Cortex of kidney (tissue), 1 donor: Measurements from ENCODE around the gene OR4N5.
"Not testable (repeated sequence)": the region's sequence is repeated elsewhere in the genome, so short reads cannot be mapped to it uniquely, and the experiment has no call there.

ENCODE experiments used
- DNase-seq: peaks from one replicate; lab custom pipeline; 2025; lab: John Stamatoyannopoulos, UW

The OR4N5 gene, protein sequence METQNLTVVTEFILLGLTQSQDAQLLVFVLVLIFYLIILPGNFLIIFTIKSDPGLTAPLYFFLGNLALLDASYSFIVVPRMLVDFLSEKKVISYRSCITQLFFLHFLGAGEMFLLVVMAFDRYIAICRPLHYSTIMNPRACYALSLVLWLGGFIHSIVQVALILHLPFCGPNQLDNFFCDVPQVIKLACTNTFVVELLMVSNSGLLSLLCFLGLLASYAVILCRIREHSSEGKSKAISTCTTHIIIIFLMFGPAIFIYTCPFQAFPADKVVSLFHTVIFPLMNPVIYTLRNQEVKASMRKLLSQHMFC

DNA sequence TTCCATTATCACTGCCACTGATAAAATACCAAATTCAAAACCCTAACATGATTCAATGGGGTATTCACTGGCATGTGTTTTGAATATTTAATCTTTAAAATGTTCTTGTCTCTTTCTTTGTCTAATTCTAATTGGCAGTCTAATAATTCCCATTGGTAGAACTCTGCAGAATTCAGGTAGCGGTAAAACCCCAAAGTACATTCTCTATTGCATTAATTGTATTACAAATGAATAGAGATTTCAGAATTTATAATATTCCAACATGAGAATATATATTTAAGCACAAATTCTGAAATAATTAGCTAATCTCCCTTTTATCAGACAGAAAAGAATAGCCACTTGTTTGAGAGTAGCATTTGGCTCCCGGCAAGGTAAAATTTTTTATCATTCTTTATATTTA lies at the start of gene OR4N5:
OR4N5 (plus strand) TSS at position 301 of the 400 bp plus-strand sequence. CDS start 4,916 bp downstream, outside the sequence.
- no peak for DNase-seq

DNA sequence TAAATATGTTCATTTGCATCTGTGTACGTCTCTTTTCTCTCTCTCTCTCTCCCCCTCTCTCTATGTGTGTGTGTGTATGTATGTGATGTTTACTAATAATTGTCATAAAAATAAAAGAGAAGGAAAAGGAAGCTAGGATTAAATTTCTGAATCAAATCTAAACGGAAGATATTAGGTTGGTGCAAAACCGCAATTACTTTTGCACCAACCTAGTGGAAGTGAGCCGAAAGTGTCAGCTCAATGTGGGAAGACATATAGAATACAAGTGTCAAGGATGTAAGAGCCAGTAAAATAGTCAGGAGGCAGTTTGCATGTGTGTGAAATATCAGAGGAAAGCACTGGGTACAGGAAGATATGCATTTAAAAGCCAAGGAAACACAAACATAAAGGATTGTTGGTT lies 46.6 kb upstream of the OR4N5 start:
- DNase-seq: no peak

DNA sequence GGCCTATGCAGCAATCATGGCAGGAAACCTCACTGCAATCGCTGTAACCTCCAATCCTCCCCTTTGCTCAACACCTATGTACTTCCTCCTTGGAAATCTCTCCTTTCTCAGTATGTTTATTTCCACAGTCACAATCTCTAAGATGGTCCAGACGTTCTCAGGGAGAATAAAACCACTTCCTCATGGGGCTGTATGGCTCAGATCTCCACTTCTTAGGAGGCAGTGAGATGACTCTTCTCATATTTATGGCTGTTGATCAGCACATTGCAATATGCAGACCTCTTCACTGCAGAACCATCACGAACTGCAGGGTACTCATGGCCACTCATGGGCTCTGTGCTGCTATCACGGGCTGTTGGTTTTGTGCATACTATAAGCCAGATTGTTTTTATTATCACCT lies 45.2 kb upstream of the OR4N5 start:
- DNase-seq: no peak

DNA sequence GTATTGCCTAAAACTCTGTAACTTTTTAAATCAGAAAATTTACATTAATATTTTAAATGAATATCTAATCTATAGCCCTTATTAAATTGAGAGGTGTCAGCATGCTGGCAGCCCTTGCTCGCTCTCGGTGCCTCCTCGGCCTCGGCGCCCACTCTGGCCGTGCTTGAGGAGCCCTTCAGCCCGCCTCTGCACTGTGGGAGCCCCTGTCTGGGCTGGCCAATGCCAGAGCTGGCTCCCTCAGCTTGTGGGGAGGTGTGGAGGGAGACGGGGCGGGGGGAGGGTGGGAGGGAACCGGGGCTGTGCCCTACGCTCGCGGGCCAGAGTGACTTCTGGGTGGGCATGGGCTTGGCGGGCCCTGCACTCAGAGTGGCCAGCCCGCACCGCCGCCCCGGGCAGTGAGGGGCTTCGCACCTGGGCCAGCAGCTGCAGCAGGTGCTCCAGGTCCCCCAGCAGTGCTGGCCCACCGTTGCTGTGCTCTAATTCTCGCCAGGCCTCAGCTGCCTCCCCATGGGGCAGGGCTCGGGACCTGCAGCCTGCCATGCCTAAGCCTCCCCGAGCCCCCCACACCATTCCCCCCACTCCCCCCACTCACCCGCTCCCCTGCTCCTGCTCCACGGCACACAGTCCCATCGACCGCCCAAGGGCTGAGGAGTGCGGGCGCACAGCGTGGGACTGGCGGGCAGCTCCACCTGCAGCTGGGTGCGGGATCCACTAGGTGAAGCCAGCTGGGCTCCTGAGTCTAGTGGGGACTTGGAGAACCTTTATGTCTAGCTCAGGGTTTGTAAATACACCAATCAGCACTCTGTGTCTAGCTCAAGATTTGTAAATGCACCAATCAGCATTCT lies 39.5 kb upstream of the OR4N5 start:
- DNase-seq: not testable (repeated sequence)

DNA sequence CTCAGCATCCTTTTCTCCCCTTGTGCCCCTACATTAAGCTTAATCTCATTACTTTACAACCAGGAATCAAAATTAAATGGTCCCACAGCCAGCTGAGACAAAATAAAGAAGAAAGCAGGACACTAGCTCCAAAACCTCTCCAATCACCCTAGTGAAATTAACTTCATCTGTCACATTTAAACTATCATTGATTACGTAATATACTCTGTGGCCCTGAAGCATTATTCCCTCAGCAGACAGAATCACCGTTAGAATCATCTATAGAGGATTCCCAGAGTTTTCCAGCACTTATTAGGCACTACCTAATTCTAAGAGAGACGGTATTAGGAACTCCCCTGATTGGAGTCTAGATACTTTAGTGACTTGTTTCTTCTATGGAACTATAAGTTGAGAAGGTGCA lies 28.2 kb upstream of the OR4N5 start, which contains the start of gene OR4K17:
OR4K17 (plus strand) TSS at position 302 of the 400 bp plus-strand sequence. CDS start 6,761 bp downstream, outside the sequence.
- no peak for DNase-seq

DNA sequence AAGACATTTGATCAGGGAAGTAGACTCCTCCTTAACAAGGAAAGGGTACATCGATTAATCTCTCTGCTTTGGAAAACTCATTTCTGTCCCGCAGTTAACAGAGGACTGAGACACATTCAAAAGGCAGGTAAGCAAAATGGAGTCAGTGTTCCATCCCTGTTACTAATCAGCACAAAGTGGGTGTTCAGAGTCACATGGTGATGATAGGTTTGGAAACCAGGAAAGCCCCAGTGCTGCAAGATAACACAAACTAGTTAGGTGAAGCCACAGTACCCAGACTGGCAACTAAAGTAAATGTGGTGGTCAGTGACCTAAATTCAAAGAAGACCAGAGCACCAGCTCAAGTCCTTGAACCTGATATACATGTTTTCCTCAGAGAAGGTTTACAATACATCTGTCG lies 26.3 kb upstream of the OR4N5 start:
- DNase-seq: no peak

DNA sequence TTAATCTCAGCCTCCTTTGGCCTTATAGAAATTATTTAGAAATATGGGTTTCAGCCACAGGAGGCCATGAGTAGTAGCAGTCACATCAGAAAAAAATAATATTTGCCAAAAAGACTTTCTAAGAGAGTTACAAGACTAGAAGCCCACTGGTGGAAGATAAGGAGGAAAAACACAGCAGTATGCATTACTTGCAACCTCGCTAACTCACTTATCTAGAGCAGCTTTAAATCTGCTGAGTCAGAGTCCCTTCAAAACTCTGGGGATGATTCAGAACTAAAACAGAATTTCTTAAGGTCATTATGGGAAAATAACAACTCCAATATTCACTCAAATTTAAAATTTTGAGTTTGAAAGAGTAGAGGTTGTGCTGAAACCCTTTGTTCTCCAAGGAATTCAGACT lies 21.9 kb upstream of the OR4N5 start:
- no peak for DNase-seq

DNA sequence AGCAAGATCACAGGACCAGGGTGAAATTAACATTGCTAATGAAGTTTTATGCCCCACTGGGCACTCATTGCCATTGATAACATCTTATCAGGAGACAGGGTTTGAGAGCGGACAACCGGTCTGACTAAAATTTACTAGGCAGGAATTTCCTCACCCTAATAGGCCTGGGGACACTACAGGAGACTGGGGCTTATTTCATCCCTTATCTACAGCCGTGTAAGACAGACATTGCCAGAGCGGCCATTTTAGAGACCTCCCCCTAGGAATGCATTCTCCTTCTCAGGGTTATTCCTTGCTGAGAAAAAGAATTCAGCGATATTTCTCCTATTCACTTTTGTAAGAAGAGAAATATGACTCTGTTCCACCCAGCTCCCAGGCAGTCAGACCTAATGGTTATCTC lies 19.8 kb upstream of the OR4N5 start:
- DNase-seq: no peak

DNA sequence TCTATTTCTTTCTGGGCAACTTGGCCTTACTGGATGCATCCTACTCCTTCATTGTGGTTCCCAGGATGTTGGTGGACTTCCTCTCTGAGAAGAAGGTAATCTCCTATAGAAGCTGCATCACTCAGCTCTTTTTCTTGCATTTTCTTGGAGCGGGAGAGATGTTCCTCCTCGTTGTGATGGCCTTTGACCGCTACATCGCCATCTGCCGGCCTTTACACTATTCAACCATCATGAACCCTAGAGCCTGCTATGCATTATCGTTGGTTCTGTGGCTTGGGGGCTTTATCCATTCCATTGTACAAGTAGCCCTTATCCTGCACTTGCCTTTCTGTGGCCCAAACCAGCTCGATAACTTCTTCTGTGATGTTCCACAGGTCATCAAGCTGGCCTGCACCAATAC lies 5.3 kb downstream of the OR4N5 start:
- no peak for DNase-seq

DNA sequence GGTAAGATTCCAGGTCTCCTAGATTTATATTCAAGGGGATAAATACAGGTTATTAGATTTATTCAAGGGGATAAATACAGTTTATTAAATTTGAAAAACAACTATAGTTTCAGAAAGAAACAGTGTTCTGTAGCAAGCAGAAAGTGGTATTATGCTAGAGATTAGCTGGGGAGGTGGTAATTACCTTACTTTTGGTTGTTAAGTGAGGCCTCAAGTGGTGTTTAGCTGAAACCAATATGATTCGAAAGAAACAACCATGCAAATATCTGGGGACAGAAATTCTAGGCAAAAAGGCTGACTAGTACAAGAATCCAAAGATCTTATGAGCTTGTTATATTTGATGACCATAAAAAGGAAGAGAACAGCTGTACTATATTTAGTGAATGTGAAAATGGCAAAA lies 6.2 kb downstream of the OR4N5 start:
- DNase-seq: no peak

DNA sequence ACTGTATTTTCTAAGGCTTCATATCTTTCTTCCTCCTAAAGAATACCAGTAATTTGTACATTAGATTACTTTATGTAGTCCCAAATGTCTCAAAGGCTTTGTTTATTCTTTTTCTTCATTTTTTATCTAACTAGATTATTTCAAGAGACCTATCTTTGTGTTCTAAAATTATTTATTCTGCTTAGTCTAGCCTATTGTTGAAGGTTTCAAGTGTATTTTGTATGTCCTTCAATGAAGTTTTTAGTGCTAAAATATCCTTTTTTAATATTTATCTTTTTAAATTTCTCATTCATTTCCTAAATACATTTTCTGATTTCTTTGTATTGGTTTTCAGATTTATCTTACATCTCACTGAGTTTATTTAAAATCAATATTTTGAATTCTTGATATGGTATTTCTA lies 25.8 kb downstream of the OR4N5 start:
- no peak for DNase-seq

DNA sequence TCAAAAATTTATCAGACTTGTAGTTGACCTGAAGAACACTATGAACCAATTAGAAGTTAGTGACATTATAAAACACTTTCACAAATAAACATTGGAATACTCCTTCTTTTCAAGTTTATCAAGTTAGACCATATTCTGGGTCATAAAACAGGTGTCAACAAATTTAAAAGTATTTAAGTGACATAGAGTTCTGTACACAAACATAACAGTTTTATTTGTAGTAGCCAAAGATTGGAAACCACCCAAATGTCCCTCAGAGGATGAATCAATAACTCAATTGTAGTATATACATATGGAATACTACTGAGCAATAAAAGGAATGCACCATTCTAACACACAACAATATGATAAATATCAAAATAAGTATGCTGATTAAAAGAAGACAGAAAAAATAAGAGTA lies 28.5 kb downstream of the OR4N5 start:
- DNase-seq: no peak

DNA sequence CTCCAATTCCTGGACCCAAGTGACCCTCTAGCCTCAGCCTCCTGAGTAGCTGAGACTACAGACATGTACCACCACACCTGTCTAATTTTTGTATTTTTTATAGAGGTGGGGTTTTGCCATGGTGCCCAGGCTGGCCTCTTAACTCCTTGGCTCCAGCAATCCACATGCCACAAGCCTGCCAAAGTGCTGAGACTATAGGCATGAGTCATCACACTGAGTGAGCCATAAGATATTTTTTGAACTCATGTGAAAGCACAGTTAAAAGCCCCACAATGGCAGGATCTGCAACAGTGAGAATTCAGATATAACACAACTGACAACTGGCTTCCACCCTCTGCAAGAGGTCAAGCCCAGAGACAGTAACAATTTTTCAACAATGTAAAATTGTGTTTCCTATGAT lies 31.2 kb downstream of the OR4N5 start:
- not testable (repeated sequence) for DNase-seq

DNA sequence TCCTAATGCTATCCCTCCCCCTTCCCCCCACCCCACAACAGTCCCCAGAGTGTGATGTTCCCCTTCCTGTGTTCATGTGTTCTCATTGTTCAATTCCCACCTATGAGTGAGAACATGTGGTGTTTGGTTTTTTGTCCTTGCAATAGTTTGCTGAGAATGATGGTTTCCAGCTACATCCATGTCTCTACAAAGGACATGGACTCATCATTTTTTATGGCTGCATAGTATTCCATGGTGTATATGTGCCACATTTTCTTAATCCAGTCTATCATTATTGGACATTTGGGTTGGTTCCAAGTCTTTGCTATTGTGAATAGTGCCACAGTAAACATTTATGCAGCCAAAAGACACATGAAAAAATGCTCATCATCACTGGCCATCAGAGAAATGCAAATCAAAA lies 35.6 kb downstream of the OR4N5 start:
- DNase-seq: not testable (repeated sequence)

DNA sequence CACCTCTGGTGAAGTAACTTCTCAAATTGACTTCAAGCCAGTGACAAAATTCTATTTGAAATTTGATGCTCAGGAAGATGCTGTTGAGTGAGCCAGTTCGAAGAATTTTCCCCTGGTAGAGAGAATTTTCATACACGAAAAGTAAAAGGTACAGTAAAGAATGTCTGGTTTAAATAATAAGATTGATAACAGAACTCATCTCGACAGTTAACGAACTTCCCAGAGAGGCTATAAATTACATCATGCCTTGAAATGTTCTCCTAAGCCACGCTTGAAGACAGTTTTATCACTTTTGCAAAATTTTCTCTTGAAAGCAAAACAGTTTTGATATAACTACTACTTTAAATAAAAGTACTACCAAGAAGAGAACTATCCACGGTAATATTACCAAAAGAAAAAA lies 37.7 kb downstream of the OR4N5 start:
- no peak for DNase-seq

DNA sequence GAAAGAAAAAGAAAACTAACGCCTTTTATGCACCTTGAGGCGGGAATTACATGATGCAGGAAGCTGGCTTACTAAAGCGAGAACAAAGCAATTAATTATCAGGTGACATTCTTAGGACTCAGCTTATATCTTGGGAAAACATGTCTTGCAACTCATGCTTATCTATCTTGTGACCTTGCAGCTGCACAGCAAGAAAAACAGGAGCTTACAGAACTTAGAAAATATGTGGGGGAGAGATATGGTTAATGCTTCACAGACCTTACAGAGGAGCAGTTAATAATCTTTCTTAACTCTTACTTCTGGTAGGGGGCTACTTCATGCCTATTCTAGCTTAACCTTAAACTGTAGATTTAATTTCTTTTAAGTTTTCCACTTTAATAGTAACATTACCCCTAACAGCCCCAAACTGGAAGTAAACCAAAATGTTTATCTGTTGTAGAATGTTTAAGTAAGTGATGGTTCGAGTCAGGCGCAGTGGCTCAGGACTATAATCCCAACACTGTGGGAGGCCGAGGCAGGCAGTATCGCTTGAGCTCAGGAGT lies 38.9 kb downstream of the OR4N5 start:
- DNase-seq: no peak

DNA sequence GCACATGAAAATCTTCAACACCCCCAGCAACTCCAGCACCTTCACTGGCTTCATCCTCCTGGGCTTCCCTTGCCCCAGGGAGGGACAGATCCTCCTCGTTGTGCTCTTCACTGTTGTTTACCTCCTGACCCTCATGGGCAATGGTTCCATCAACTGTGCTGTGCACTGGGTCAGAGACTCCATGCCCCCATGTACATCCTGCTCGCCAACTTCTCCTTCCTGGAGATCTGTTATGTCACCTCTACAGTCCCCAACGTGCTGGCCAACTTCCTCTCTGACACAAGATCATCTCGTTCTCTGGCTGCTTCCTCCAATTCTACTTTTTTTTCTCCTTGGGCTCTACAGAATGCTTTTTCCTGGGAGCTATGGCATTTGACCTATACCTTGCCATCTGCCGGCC lies 40.6 kb downstream of the OR4N5 start:
- no peak for DNase-seq

DNA sequence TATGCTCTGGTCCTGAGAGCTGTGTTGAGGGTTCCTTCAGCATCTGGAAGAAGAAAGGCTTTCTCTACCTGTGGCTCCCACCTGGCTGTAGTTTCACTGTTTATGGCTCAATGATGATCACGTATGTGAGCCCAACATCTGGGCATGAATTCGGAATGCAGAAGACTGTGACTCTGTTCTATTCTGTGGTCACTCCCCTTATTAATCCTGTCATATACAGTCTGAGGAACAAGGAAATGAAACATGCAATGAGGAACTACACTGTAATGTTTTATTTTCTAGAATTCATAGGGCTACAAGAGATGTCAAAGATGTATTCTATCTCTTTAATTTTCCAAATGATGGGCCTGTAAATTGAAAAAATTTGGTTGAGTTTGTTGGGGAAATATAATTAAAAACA lies 41.3 kb downstream of the OR4N5 start:
- DNase-seq: no peak

DNA sequence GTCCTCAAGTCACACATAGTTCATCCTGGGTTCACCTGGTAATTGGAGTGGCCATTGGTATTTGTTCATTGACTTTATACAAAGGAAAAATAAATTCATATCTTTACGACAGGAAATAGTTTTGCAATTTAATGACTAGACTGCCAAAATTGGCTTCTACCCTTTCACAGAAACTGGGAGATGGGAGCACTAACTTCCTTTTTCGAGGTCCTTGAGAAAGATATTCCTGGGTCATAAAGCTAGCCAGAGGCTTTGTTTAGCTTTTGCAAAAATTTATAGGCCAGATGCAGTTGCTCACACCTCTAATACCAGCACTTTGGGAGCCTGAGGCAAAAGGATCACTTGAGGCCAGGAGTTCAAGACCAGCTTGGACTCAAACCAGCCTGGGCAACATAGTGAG lies 41.9 kb downstream of the OR4N5 start:
- no peak for DNase-seq

DNA sequence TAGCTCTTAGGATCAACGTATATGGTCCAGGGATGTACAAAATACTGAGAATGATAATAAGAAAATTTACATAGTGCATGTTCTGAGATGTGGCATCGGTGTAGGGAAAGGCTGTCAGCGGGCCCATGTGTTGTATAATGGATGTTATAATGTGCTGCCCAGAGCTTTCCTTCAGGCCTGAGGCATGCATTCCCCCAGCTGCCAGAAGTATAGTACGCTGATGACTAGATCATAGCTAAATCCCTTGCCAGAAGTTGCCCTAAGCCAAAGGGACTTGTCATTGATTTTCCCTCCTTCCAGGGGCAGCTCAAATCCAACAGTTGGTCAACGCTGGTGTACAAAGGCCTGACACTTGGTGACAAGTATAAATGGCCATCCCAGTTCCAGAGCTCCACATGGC lies 45.6 kb downstream of the OR4N5 start:
- no peak for DNase-seq

DNA sequence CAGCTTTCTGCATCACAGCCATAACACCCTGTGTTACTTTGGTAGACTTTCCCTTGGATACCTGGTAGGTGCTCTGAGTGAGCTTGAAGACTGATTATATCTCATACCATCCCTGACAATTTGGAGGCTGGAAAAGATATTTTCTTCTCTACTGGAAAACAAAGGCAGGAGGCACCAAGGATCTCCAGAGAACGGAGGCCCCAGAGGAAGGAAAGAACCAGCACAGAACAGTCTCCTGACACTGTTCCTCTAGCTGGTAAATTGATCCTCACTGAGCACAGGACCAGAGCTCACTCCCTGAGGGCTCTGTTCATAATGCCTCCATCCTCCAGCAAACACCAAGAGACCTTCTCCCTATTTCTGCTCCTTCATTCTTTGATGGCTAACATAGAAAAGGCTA lies 52.0 kb downstream of the OR4N5 start, which contains the start of gene OR11G2:
OR11G2 (plus strand) TSS at position 301 of the 400 bp plus-strand sequence. CDS start 6,542 bp downstream, outside the sequence.
- no peak for DNase-seq

DNA sequence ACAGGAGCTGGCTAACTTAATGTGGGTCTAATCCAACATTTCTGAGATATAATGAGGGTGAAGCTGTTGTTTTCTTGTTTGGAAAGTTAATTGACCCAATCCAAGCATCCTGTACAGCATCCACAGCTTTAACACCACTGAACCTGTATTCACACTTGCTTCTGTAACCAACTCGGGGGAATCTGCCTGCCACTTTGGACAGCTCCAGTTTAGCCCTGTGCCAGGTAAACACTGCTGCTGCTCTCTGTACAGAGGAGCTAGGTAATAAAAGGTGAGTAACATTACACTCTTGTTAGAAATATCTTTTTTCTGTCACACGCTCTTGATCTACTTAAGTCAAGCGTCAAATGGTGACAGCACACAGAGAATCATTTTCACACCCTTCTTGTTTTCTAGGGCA lies 52.8 kb downstream of the OR4N5 start:
- no peak for DNase-seq

DNA sequence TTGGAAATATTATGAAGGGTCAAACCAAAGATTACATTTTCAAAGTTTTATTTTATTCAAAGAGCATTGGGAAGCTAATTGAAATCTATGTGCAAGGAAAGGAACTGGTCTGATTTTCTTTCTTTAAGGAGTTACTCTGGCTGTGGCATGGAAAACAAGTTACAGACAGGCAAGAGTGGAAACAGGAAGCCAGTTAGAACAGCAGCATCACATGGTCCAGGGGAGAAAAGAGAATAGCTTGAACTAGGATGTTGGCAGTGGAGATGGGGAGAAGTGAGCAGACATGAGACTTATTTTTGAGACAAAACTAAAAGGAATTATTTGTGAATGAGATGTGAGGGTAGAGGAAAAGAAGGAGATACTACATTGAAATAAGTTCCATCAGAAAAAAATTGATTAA lies 55.5 kb downstream of the OR4N5 start:
- DNase-seq: no peak
